Body of pancreas (tissue), 4 donors: Measurements from ENCODE around the gene MCTP1. TPM values are rescaled to one million over a fixed set of nuclear protein-coding genes. Genes with fewer than 3 reads are reported as not detected.

ENCODE experiments used
- ATAC-seq: fragments of 150-250 bp; one replicate; pipeline ENCODE4 v1.9.1; 2016
- DNase-seq, 4 donors: peaks; one replicate each; pipeline ENCODE4 v3.0.0-alpha.2; 2019
- H3K27ac ChIP-seq, 4 donors: fragments of 200-600 bp; sonication (generic); 1 replicate in 3 of 4; 2 replicates in 1 of 4; pipeline versions ENCODE4 v1.5.1 to v1.6.1; 2016 to 2019; ENCODE audit warnings: mild to moderate bottlenecking in 1 of 4, mixed read lengths in 1 of 4, moderate library complexity in 1 of 4
- H3K27me3 ChIP-seq, 2 donors: fragments of 200-600 bp; sonication (generic); one replicate each; pipeline ENCODE4 v1.6.0; 2016; ENCODE audit warnings: mild to moderate bottlenecking in 1 of 2
- H3K36me3 ChIP-seq, 2 donors: fragments of 200-600 bp; sonication (generic); replicated peaks in 1 of 2; 2 replicates each; pipeline ENCODE4 v1.5.1; 2016; ENCODE audit warnings: low read depth in 2 of 2; ENCODE audit not compliant: insufficient read depth in 1 of 2
- H3K4me1 ChIP-seq: fragments of 200-600 bp; sonication (generic); one replicate; pipeline ENCODE4 v1.6.0; 2016
- H3K4me3 ChIP-seq, 2 donors: fragments of 200-600 bp; sonication (generic); 1 replicate in 1 of 2; 2 replicates in 1 of 2; pipeline ENCODE4 v1.5.1; 2016 to 2019
- H3K9me3 ChIP-seq, 3 donors: fragments of 200-600 bp; sonication (generic); 1 replicate in 2 of 3; 2 replicates in 1 of 3; pipeline ENCODE4 v1.5.1; 2016
- POLR2A ChIP-seq, 3 donors: fragments of 450-650 bp; IDR thresholded peaks; one replicate each; pipeline ENCODE4 v1.6.1; 2016; ENCODE audit warnings: antibody characterized with exemption in 3 of 3, mild to moderate bottlenecking in 2 of 3
- WGBS, 2 donors: methylation state at CpG; one replicate each; pipeline ENCODE4 v1.1.5; 2017; 5-methylcytosine and 5-hydroxymethylcytosine counted together
- intact Hi-C: fragments of 100-400 bp; cut with DNase I; formaldehyde crosslinking; loops from one replicate; pipeline ENCODE4 v1.15.1; 2023
- total RNA-seq, 2 donors: library from RNA; depleted of rRNA; stranded (reverse); fragments of >200 nt; gene quantifications; one replicate each; pipeline ENCODE4 v1.1.0, GENCODE V29; 2016
- TF ChIP-seq, protein P1 (sequence below), 7 experiments: fragments of 450-650 bp in 4 of 7; fragments of 200-600 bp in 3 of 7; sonication (generic) in 3 of 7; IDR thresholded peaks; one replicate each; pipeline ENCODE4 v1.5.1; 2016 to 2019; ENCODE audit warnings: antibody characterized with exemption in 7 of 7

Gene MCTP1
- total RNA-seq, 2 donors from 2014 or later: 3.6 to 8.8 TPM

DNA sequence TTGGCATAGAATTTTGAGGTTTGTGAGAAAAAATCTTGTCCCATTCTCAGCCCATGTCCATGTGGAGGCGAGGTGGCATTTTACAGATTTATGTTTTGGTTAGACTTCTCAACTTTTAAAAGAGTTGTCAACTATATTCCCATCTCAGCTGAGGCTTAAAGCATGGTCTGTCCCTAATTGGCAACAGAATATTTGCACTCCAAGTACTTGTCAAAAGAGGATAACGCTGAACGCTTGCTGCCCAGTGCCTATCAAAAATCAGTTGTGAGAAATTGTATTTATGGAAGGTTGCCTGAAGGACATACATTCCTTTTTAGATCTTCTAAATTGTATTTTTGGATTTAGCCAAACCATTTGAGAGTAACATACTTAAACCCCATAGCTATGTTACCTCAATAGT lies 464.4 kb downstream of the MCTP1 start:
- TF ChIP-seq, protein P1, sequence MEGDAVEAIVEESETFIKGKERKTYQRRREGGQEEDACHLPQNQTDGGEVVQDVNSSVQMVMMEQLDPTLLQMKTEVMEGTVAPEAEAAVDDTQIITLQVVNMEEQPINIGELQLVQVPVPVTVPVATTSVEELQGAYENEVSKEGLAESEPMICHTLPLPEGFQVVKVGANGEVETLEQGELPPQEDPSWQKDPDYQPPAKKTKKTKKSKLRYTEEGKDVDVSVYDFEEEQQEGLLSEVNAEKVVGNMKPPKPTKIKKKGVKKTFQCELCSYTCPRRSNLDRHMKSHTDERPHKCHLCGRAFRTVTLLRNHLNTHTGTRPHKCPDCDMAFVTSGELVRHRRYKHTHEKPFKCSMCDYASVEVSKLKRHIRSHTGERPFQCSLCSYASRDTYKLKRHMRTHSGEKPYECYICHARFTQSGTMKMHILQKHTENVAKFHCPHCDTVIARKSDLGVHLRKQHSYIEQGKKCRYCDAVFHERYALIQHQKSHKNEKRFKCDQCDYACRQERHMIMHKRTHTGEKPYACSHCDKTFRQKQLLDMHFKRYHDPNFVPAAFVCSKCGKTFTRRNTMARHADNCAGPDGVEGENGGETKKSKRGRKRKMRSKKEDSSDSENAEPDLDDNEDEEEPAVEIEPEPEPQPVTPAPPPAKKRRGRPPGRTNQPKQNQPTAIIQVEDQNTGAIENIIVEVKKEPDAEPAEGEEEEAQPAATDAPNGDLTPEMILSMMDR (IDR thresholded peaks at IDR 0.05): no peak
- no peak for TF ChIP-seq POLR2A (IDR thresholded peaks at IDR 0.05)
- ATAC-seq (no peak), DNase-seq (no peak)
- Histone ChIP-seq H3K27me3 (no peaks in the 10 kb centered on the region), H3K27ac (no peak overlapping the region), H3K4me3 (no peak overlapping the region), H3K36me3 (no peaks in the 10 kb centered on the region), H3K9me3 (no peaks in the 10 kb centered on the region), H3K4me1 (no peaks in the 10 kb centered on the region)
- intact Hi-C loops: no loop called here
- 56 to 62% methylated on average over 3 of the region's 3 CpGs for WGBS, 2 donors

- 68% methylated on average over 5 of the region's 5 CpGs for WGBS, 2 donors
- ATAC-seq (no peak), DNase-seq (no peak)
- no peak for TF ChIP-seq POLR2A (IDR thresholded peaks at IDR 0.05)
- TF ChIP-seq, protein P1 (IDR thresholded peaks at IDR 0.05): no peak
- no peak overlapping the region for H3K27ac ChIP-seq
- no peaks in the 10 kb centered on the region for H3K4me1 ChIP-seq
- no peaks in the 10 kb centered on the region for H3K9me3 ChIP-seq
- H3K27me3 ChIP-seq: no peaks in the 10 kb centered on the region
- intact Hi-C loops: no loop called here
- no peak overlapping the region for H3K4me3 ChIP-seq
- H3K36me3 ChIP-seq: no peaks in the 10 kb centered on the region
These were observed 466.0 kb downstream of the MCTP1 start for GRCh38 chr5:94818904-94819303.

GRCh38 chr5:94815313-94816039 lies 469.4 kb downstream of the MCTP1 start:
- TF ChIP-seq, protein P1 (IDR thresholded peaks at IDR 0.05): no peak
- no peak for TF ChIP-seq POLR2A (IDR thresholded peaks at IDR 0.05)
- Histone ChIP-seq H3K4me1 (no peaks in the 10 kb centered on the region), H3K27me3 (no peaks in the 10 kb centered on the region), H3K9me3 (no peaks in the 10 kb centered on the region), H3K4me3 (no peak overlapping the region), H3K36me3 (no peaks in the 10 kb centered on the region), H3K27ac (no peak overlapping the region)
- DNase-seq (no peak), ATAC-seq (no peak)
- intact Hi-C loops: no loop called here
- WGBS, 2 donors: 58 to 70% methylated on average over 6 of the region's 6 CpGs

- no peaks in the 10 kb centered on the region for H3K4me1 ChIP-seq
- no peak overlapping the region for H3K4me3 ChIP-seq
- TF ChIP-seq POLR2A (IDR thresholded peaks at IDR 0.05): no peak
- TF ChIP-seq, protein P1 (IDR thresholded peaks at IDR 0.05): no peak
- intact Hi-C loops: no loop called here
- H3K27me3 ChIP-seq: no peaks in the 10 kb centered on the region
- DNase-seq (no peak), ATAC-seq (no peak)
- no peaks in the 10 kb centered on the region for H3K9me3 ChIP-seq
- no peaks in the 10 kb centered on the region for H3K36me3 ChIP-seq
- no peak overlapping the region for H3K27ac ChIP-seq
- 54 to 63% methylated on average over 2 of the region's 2 CpGs for WGBS, 2 donors
These were observed 472.7 kb downstream of the MCTP1 start for GRCh38 chr5:94812232-94812631.

- Histone ChIP-seq H3K27me3 (no peaks in the 10 kb centered on the region), H3K27ac (no peak overlapping the region), H3K4me3 (no peak overlapping the region), H3K36me3 (no peaks in the 10 kb centered on the region), H3K4me1 (no peaks in the 10 kb centered on the region), H3K9me3 (no peaks in the 10 kb centered on the region)
- TF ChIP-seq POLR2A (IDR thresholded peaks at IDR 0.05): no peak
- 73 to 77% methylated on average over 6 of the region's 6 CpGs for WGBS, 2 donors
- ATAC-seq (no peak), DNase-seq (no peak)
- intact Hi-C loops: no loop called here
These were observed 473.6 kb downstream of the MCTP1 start for GRCh38 chr5:94811331-94811730.
